Tibial nerve (tissue), 3 donors: ENCODE results near the gene FSHB.

Source experiments
- CTCF ChIP-seq, 5 experiments: fragments of 200-600 bp in 3 of 5; fragments of 450-650 bp in 2 of 5; sonication (generic) in 3 of 5; IDR thresholded peaks; one replicate each; pipeline ENCODE4 v1.5.1; 2016 to 2019; ENCODE audit warnings: antibody characterized with exemption in 5 of 5, mild to moderate bottlenecking in 3 of 5, moderate library complexity in 2 of 5
- POLR2A ChIP-seq, 2 donors: fragments of 450-650 bp; IDR thresholded peaks; one replicate each; pipeline ENCODE4 v1.6.1; 2017; ENCODE audit warnings: antibody characterized with exemption in 2 of 2, mild to moderate bottlenecking in 2 of 2, moderate library complexity in 2 of 2

GRCh38 chr11:30270671-30271070 is 39.9 kb downstream of the FSHB start:
- TF ChIP-seq CTCF (IDR thresholded peaks at IDR 0.05) (no peak), POLR2A (IDR thresholded peaks at IDR 0.05) (no peak)
